ENCODE results near the gene ALK.
"Not testable (repeated sequence)": the region's sequence is repeated elsewhere in the genome, so short reads cannot be mapped to it uniquely, and the experiment has no call there.

The ALK gene

DNA sequence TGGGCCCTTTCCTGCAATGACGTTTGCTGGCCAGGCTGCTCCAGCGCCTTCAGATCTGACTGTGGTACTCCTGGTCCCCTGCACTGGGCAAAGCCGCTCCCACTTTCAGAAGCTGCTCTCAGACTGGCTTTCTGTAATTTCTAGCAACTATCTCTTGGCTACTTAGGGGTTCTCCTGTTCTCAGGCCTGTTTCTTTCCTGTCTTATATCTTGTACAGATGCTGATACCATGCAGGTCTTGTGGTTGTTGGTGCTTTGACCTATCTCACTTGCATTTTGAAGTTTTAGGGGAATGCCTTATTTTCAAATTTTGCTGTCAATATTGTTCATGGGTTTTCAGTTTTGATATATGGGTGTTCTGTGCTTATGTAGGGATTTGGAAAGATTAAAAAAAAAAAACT, 660.4 kb downstream of the ALK start:
- DNase-seq: no peak

DNA sequence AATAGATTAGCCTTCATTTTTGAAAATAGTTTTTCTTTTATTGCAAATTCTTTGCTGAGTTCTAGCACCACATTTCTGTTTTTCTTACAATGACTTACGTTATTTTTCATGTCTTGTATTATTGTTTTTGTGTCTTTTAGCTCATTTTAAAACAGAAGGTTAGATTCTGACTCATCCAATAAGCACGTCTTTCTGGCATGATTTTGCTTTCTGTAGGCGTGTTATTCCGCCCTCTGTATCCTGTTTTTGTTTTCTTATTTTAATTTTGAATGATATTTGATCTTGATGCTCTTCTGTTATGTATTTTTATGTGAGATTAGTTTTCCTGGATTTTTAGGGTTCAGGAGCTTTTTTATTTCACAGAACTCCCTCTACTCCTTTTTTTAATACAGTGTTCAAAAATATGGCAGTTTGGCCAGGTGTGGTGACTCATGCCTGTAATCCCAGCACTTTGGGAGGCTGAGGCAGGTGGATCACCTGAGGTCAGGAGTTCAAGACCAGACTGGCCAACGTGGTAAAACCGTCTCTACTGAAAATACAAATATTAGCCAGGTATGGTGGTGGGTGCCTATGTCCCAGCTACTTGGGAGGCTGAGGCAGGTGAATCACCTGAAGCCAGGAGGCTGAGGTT, 661.1 kb downstream of the ALK start:
- no peak for DNase-seq

DNA sequence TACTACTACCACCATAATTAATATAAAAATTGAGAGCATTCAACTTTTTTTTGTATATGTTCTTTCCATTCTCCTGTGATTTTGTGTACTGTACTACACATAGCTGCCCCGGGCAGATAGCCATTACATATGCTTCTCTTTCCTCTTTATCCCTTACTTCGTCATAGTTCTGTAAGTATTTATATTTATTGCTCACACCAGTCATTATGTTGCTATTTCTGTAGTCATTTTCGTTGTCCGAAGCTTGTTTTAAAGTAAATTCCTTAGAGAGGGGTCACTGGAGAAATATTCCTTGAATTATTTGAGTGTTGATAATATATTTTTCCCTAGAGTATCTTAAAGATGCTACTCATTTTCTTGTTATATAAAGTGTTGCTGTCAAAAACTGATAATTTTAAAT, 662.2 kb downstream of the ALK start:
- DNase-seq: no peak

DNA sequence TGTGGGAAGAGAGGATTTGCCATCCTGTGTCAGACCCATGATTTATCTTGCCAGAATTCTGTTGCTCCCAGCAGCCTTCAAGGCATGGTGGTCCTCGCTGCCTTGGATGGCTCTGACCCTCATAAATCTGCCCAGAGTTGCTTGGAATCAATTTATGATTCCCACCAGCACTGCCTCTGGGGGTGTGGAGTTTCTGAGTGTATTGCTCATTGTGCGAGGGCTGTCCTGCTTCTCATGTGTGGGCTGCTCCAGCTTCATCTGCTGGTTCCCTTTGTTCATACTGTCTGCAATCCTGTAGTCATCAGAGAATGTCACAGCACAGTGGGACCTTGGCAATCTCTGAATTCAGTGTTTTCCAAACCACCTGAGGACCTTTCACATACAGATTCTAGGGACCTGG, 666.4 kb downstream of the ALK start:
- DNase-seq: no peak

DNA sequence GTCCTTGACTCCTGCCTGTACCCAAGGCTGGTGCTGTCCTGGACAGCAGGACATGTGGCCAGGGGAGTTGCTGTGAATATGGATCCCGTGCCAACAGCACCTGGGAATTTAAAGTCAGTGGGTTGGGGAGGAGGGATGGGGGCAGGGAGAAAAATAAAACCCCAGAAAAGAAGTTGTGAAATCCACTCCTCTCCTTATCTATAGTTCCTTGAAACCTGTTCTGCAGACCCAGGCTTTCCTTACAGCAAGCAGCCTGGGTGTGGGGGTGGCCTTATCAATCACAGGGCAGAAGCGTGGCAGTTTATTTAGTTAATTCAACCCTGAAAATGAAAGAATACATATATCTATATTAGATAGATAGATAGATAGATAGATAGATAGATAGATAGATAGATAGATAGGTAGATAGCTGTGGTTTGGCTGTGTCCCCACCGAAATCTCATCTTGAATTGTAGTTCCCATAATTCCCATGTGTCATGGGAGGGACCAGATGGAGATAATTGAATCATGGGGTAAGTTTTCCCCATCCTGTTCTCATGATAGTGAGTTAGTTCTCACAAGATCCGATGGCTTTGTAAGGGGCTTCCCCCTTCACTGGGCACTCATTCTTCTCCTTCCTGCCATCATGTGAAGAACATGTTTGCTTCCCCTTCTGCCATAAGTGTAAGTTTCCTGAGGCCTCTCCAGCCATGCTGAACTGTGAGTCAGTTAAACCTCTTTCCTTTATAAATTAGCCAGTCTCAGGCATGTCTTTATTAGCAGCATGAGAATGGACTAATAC, 667.7 kb downstream of the ALK start:
- not testable (repeated sequence) for DNase-seq

DNA sequence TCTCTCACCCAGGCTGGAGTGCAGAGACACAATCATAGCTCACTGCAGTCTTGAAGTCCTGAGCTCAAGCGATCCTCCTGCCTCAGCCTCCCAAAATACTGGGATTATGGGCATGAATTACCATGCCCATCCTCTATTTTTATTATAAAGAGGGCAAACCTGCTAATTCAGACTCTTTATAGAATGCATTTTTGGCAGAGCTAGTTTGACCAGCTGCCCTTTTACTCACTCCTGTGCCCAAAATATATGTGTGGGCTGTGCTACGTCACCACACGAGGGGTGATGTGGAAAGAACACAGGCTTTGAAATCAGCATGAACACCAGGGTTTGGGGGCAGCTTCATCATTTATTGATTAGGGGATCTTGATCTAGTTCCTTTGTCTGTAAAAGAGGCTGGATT, 668.4 kb downstream of the ALK start:
- no peak for DNase-seq

DNA sequence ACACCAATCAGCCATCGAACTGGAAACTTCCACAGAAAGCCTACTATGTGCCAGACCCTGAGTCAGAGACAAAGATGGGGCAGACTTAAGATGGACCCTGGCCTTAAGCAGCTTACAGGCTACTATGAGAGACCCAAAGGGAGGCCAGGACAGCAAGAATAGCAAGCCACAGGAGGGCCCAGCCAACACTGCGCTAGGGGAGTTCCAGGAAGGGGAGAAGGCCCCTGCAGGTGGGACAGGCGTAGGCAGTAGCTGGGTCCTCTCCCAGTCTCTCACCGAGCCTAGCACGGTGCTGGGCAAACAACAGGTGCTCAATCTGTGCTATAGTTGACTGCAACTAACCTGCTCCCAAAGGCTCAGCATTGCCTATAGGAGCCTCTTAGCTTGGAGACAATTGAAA, 670.0 kb downstream of the ALK start:
- no peak for DNase-seq

DNA sequence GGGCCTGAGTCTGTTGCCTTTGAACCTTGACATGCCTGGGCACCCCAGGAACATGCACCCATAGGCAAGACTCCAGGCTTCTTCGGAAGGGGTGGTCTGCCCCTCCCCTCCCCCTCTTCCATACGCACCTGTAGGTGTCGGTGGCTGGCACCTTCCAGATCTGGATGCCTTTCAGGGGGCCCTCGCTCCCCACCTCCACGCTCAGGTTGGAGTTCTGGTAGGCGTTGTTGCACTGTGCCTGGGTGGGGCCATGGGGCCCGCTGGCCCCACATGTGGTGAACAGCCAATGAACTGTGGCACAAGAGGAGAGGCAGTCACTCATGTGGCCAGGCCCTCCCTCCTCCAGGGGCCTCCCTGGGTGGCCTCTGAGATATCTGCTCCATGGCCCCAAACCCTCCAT, 670.4 kb downstream of the ALK start:
- no peak for DNase-seq

DNA sequence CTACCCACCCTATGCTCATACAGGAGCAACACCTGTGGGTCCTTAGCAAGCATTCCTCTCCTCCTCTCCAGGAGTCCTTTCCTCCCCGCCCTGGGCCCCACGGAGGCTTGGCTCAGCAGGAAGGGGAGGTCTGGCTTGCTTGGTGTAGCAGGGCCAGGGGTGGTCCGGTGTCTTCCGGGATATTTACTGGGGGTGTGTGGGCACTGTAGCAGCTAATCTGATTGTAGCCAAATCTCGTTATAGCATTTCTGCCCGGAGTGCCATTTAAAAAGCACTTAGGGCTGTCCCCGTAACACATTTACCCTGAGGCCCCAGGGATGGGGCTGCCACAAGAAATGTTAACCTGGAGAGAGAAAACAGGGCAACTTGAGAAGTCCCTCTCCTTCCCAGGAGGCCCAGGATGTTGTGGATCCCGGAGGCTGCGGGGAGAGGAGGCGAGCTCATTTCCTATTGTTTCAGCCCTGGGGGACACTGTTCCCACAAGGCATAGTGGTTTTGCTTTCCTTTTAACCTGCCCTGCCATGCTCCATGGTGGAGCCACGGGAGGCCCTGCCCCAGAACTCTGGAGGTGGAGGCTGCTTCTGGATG, 671.6 kb downstream of the ALK start:
- DNase-seq: no peak

DNA sequence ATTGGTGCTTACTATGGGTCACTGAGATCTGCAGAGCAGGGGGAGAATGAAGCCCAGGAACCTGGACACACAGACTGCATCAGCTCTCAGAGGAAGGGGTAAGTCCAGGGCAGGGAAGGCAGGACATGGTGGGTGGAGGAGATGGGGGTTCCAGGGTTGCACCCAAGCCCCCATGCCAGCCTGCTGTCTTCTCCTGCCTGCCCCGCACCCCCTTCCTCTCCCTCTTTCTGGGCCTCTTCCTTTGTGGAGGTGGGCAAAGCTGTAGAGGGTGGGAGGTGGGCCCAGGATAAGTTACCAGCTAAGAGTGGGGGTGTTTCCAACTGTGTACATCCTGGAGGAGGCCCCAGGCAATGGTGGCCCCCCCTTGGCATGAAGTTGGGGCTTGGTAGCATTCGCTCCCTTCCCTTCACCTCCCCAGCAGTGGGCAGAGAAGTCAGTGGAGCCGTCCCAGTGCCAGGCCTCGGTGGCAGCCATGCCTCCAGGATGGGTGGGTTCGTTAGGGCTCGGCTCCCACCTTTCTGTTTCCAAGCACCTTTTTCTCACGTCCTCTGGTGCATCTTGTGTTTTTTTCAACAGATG, 674.0 kb downstream of the ALK start:
- no peak for DNase-seq

DNA sequence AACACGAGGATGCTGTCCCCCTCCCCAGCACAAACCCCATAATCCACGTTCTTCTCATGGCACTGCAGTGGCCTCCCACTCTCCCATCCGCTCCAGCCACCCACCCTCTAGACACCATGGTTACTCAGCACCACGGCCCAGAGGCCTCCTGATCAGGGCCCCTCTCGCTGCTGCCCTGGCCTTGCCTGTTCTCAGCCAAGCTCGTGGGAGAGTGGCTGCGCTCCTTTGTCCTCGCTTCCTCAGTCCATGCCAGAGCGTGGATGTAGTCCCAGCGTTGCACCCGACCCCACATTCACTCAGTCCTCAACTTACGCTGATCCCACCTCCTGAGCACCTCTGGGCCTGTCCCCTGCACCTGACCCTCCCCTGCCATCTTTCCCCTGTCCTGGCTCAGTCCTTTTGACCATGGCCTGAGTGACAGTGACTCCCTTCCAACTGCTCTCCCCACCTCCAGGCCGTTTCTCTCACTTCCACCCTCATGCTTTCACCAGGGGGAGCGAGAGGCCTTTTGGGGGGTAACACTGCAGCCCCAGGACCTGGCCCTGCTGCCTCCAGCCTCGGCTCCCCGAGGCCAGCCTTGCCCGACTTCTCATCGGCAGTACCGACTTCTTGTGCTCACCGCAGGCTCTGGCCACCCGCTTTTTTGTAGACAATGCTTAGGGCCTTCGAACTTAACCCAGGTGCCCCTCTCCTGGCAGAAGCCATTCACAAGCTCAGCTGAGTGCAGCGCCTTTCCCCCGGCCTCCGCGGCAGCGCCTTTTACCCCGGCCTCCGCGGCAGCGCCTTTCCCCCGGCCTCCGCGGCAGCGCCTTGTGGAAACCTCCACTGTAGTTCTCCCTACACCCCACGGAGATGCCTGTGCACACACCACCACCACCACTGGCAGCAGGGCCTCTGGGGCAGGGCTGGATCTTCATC, 674.7 kb downstream of the ALK start:
- DNase-seq: no peak

DNA sequence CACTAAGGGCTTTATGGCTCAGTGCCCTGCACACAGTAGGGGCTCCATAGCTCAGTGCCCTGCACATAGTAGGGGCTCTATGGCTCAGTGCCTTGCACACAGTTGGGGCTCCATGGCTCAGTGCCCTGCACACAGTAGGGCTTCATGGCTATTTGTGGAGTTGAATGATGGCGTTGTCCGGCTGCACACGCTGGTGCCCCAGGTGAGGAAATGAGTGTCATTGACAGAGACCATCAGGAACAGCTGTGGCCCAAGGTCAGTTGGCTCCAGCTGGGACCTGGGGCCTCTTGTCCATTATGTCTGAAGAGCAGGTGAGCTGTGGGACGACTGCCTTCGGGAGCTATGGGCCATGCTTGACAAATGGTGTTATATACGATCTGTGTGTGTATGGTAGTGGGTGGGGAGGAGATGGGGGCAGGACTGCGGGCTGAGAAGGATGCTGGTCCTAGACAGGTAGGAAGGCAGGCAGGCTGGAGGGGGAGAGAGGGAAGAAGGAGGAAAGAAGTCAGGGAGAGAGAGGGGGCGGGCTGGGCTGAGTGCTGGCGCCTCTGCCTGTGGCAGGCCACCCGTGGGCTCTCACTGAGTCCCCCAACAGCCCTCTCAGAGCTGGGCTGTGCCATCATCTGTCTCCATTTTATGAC, 675.5 kb downstream of the ALK start:
- DNase-seq: no peak

DNA sequence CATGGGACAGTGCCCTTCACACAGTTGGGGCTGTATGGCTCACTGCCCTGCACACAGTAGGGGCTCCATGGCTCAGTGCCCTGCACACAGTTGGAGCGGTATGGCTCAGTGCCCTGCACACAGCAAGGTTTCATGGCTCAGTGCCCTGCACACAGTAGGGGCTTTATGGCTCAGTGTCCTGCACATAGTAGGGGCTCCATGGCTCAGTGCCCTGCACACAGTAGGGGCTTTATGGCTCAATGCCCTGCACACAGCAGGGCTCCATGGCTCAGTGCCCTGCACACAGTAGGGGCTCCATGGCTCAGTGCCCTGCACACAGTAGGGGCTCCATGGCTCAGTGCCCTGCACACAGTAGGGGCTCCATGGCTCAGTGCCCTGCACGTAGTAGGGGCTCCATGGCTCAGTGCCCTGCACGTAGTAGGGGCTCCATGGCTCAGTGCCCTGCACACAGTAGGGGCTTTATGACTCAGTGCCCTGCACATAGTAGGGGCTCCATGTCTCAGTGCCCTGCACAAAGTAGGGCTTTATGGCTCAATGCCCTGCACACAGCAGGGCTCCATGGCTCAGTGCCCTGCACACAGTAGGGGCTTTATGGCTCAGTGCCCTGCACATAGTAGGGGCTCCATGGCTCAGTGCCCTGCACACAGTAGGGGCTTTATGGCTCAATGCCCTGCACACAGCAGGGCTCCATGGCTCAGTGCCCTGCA, 676.2 kb downstream of the ALK start:
- not testable (repeated sequence) for DNase-seq

DNA sequence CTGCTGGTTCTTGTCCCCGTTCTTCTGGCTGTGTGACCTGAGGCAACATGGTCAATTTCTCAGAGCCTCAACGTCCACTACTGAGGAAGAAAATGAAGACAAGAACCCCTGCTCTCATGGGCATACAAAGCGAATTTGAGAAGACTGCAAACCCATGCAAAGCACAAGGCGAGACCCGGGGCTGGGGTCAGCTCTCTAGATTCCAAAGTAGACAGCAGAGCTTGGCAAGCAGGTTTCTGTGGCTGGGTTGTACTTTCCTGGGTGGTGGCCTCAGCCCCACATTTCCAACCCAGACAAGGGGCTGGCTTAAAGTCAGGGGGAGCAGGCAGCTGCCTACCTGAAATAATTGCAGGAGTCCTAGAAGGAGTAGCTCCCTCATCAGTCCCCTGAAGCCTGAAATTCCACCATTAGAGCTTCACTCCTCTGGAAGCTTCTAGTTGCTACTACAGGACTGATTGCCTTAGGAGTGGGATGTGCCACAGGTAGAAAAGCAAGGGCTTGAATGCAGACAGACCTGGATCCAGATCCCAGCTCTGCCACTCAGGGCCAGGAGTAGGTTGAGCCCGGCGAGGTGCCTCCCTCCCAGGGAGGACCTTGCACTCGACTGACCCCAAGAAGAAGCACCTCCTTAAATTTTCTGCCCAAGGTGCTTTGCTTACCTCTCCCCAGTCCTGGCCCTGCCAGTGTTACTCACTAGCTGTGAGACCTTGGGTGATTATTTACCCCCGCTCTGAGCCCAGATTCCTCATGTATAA, 678.6 kb downstream of the ALK start:
- DNase-seq: no peak

DNA sequence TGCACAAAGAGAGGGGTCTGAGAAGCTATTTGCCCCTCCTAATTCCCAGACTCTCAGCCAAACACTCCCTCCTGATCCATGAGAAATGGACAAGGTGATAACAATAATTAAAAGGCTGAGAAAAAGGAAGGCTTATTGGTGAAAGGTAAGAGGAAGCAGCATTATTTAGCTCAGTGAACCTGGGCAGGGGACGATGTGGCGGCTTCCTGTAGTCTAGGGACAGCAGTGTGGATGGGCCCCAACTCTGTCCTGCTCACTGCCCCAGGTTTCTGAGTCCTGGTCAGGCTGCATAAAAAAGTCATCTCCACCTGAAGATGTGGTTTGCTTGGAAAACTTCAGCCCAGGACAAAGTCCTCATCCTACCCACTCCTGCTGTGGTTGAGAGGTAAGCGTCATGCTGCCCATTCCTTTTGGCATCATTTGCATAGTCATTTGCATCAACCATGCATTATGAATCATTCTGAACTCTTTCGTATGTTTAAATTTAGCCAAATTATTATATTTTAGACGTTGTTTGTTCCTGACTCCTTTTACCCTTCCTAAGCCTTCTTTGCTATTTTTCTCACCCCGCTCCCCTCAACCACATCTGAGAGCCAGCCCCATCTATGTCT, 679.3 kb downstream of the ALK start:
- DNase-seq: no peak

DNA sequence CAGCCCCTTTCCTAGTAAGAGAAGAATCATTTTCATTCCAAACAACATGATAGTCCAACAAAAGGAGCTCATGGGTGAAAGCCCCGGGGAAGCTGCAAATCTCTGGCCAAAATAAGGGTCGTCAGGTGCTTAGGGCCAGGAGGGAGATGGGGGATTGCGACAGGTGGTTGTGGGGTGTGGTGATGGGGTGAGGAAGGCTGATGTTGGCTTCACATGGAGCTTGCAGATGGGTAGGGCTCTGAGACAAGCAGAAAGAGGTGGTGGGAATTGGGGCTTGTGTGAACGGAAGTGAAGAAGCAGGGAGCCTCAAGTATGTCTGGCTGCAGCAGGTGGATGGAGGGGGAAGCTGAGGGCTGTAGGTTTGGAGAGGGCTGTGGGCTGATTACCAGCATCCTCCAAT, 680.0 kb downstream of the ALK start:
- no peak for DNase-seq

DNA sequence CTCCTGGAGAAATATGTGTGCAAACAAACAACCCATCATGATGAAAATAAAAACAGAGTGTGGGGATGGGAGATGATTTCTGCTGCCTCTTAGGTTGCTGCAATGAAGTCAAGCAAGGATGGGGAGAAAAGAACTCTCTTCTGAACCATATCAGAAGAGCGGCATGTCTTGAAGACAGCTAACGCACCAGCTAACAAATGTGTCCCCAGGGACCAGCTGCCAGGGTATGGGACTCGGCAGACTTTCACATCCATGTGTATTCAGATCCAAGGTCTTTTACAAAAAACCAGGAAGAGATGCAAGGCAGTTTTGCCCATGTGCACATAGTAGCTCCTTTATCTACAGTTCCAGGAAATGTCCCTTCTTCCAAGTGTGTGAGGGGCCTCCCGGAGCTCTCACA, 680.8 kb downstream of the ALK start:
- no peak for DNase-seq

DNA sequence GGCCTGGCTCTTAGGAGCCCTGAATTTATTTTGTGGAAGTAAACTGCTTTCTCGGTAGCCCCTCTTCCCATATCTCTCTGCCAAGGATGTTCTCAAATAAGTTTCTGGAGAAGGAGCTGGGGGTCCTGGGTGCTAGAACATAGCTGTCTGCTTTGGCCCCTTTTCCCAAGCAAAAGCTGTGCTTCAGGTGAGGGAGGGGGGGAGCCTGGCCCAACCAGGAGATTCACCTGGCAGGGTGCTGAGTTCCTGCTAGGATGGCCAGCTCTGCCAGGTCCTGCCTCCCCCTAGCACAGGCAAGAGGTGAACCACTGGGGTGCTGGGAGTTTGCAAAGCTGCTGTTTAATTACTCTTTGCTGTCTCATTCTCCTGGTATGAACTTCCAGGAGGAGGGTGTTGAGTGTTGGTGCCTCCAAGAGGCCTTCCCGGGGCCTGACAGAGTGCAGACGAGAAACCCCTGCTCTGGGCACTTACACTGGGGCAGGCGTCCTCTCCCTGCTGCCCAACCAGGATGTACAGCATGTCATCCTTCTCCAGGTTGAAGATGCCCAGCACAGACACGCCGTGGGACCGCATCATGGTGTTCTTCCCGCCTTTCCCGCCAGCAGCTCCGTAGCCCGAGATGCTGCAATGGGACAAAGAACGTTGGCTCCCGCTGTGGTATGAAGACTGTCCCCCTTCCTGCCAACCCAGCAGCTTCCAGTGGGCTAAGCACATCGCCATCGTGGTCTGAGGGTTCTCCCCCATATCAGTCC, 682.0 kb downstream of the ALK start:
- DNase-seq: no peak

DNA sequence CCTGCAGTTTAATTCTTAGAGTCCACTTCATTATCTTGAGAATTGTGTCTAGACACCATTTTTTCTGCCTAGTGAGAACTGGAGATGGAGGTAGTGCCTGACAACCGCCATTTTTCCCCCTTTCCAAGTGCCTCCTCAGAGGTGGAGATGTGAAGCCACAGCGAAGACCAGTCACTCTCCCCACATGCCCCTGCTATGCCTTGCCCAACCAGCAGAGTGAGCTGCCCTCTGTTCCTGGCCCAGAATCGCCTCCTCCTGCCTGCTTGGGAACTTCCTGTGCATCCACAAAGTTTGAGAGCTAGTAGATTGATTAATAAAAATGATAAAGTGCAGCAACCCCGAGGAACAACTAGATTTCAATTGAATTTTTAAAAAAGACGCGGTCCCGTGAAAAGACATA, 682.9 kb downstream of the ALK start:
- no peak for DNase-seq

DNA sequence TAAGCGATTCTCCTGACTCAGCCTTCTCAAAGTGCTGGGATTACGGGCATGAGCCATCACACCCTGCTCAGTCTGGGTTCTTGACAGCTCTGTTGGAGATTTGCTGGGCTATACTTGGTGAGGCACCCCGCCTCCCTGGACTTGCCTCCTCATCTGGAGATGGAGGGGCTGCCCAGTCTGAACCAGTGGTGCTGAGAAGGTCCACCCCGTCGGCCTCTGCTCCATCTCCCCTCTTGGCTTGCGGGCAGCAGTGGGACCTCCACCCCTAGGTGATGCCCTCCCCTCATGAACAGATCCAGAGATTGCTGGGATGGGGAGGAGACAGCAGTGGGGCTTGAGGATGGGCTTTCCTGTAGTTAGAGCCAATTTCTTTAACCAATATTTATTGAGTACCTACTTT, 685.3 kb downstream of the ALK start:
- DNase-seq: no peak
